ENCODE results near the gene EXOC2. TPM values are rescaled to one million over a fixed set of nuclear protein-coding genes. Genes with fewer than 3 reads are reported as not detected.

The EXOC2 gene
- total and polyA plus RNA-seq, 10 of the 15 experiments (the other 5 are each of a cell fraction or from before 2014, with no cell fraction given) = 8.7 to 32.8 (median 20.7) TPM

DNA sequence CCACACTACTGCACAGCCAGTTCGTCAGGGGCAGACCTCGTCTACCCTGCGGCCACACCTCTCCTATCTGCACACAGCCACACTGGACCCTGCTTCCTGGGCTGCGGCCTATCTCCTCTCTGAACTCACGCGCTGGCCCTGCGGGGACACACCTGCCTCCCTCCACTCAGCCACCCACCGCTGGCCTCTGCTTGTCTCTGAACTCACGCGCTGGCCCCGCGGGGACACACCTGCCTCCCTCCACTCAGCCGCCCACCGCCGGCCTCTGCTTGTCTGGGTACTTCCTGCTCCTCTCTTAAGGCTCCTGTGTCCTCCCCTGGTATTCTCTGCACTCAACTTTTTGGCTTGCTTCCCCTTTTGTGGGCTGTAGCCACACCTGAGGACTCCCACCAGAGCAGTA, 88.4 kb downstream of the EXOC2 start:
- no peak overlapping the region for H3K4me2 ChIP-seq (ENCODE audit: control insufficient read depth, insufficient read depth)
- POLR2A ChIA-PET = no interaction called here

More for the DNA sequence above, 88.4 kb downstream of the EXOC2 start:
- no peaks in the 10 kb centered on the region; a peak in 2 of 4 replicates for H3K36me3 ChIP-seq (ENCODE audit: control insufficient read depth in 2 of 2, insufficient read depth in 2 of 2, low read length in 1 of 2)
- intact Hi-C loops (cut with micrococcal nuclease; ENCODE audit: unreplicated experiment) = no loop called here
- DNase-seq (ENCODE audit: low read depth, low spot score) (no peak), FAIRE-seq (no peak), ATAC-seq (no peak)
- no peak overlapping the region for H2AFZ ChIP-seq (ENCODE audit: control insufficient read depth, low read depth, low read length)
- no peaks in the 10 kb centered on the region for H3K79me2 ChIP-seq (ENCODE audit: control insufficient read depth, insufficient read depth, low read length)
- no peak for TF ChIP-seq JUNB (IDR thresholded peaks at IDR 0.05)
- no peak for TF ChIP-seq PAX5 (IDR thresholded peaks at IDR 0.05; ENCODE audit: borderline replicate concordance, low read depth, low read length)
- TF ChIP-seq KAT2A (conservative IDR thresholded peaks at IDR 0.05; ENCODE audit: control insufficient read depth, low read depth, low read length) = no peak
- no peak for TF ChIP-seq NFYB (IDR thresholded peaks at IDR 0.05; ENCODE audit: insufficient read depth, low read depth, low read length)
- TF ChIP-seq, protein P1, sequence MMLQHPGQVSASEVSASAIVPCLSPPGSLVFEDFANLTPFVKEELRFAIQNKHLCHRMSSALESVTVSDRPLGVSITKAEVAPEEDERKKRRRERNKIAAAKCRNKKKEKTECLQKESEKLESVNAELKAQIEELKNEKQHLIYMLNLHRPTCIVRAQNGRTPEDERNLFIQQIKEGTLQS (IDR thresholded peaks at IDR 0.05; ENCODE audit: borderline replicate concordance, extremely low read depth, low read depth, low read length) = no peak
- no peak for TF ChIP-seq GATAD2B (conservative IDR thresholded peaks at IDR 0.05; ENCODE audit: low read depth)
- TF ChIP-seq MYC (IDR thresholded peaks at IDR 0.05; ENCODE audit: insufficient read depth, insufficient read length, insufficient replicate concordance, low read length, severe bottlenecking) = no peak
- no peak for TF ChIP-seq YY1 (IDR thresholded peaks at IDR 0.05; ENCODE audit: low read depth, low read length)
- no peak for TF ChIP-seq CBFB (IDR thresholded peaks at IDR 0.05; ENCODE audit: low read depth)
- TF ChIP-seq IRF4 (IDR thresholded peaks at IDR 0.05; ENCODE audit: low read depth, low read length) = no peak
- TF ChIP-seq CHD4 (IDR thresholded peaks at IDR 0.05) = no peak
- TF ChIP-seq, protein P2, sequence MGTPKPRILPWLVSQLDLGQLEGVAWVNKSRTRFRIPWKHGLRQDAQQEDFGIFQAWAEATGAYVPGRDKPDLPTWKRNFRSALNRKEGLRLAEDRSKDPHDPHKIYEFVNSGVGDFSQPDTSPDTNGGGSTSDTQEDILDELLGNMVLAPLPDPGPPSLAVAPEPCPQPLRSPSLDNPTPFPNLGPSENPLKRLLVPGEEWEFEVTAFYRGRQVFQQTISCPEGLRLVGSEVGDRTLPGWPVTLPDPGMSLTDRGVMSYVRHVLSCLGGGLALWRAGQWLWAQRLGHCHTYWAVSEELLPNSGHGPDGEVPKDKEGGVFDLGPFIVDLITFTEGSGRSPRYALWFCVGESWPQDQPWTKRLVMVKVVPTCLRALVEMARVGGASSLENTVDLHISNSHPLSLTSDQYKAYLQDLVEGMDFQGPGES (IDR thresholded peaks at IDR 0.05) = no peak
- no peak for TF ChIP-seq FOXM1 (IDR thresholded peaks at IDR 0.05; ENCODE audit: low read depth, low read length)
- TF ChIP-seq EED (IDR thresholded peaks at IDR 0.05; ENCODE audit: low read depth) = no peak
- TF ChIP-seq, protein P3, sequence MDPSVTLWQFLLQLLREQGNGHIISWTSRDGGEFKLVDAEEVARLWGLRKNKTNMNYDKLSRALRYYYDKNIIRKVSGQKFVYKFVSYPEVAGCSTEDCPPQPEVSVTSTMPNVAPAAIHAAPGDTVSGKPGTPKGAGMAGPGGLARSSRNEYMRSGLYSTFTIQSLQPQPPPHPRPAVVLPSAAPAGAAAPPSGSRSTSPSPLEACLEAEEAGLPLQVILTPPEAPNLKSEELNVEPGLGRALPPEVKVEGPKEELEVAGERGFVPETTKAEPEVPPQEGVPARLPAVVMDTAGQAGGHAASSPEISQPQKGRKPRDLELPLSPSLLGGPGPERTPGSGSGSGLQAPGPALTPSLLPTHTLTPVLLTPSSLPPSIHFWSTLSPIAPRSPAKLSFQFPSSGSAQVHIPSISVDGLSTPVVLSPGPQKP (IDR thresholded peaks at IDR 0.05; ENCODE audit: low read depth, low read length) = no peak
- TF ChIP-seq MXI1 (IDR thresholded peaks at IDR 0.05; ENCODE audit: low read depth, low read length) = no peak
- no peak for TF ChIP-seq PAX8 (IDR thresholded peaks at IDR 0.05)
- TF ChIP-seq NR2F1 (conservative IDR thresholded peaks at IDR 0.05) = no peak
- H3K27me3 ChIP-seq (replicated peaks in 1 of 2; ENCODE audit: control insufficient read depth in 2 of 2, insufficient read depth in 2 of 2, low read length in 1 of 2) = no peaks in the 10 kb centered on the region
- ChIA-PET RAD21 (ENCODE audit: unreplicated experiment) (no interaction called here), SMC1A (ENCODE audit: uncharacterized antibody, unreplicated experiment) (no interaction called here), CTCF (no interaction called here)
- no peaks in the 10 kb centered on the region for H3K4me1 ChIP-seq (ENCODE audit: control insufficient read depth, insufficient read depth, low read length)
- no peaks in the 10 kb centered on the region for H4K20me1 ChIP-seq (ENCODE audit: control insufficient read depth, insufficient read depth)
- no peak overlapping the region for H3K4me3 ChIP-seq
- no peak overlapping the region for H3K9ac ChIP-seq (ENCODE audit: control insufficient read depth, insufficient read depth, low read length)
- H3K9me3 ChIP-seq (replicated peaks; ENCODE audit: control insufficient read depth, insufficient read depth, low read length) = peaks cover 4% of the 10 kb centered on the region
- BruUV-seq (replicated peaks) = no TSS peak
- no peak overlapping the region for H3K27ac ChIP-seq (ENCODE audit: control insufficient read depth, insufficient read depth)
- 97% methylated on average over 15 of the region's 15 CpGs for WGBS (ENCODE audit: insufficient coverage, insufficient replicate concordance, low lambda C conversion rate, missing lambda C conversion rate)
- in situ Hi-C loops (cut with MboI) = no loop called here
